Endothelial cell of umbilical vein (primary cell): Measurements from ENCODE around the gene PCDHGC3. TPM values are rescaled to one million over a fixed set of nuclear protein-coding genes. Genes with fewer than 3 reads are reported as not detected.

Experiments used
- BruUV-seq: library from RNA; stranded (reverse); fragments of 400-500 nt; replicated peaks from 2 replicates; lab custom pipeline; 2021; lab: Mats Ljungman, UMichigan
- CTCF ChIA-PET: fragments of 300-600, 350-600 bp; sonication (Branson Sonifier 250); formaldehyde crosslinking; loops from one replicate; lab custom pipeline; 2021; ENCODE audit warnings: antibody characterized with exemption, inconsistent platforms; lab: Charles Lee
- POLR2A ChIA-PET: fragments of 300-600, 350-600 bp; sonication (Branson Sonifier 250); formaldehyde crosslinking; loops from one replicate; lab custom pipeline; 2021; ENCODE audit warnings: antibody characterized with exemption, inconsistent platforms; lab: Charles Lee
- DNase-seq: peaks from one replicate; pipeline ENCODE4 v3.0.0-alpha.2; 2011; ENCODE audit warnings: low read depth, low spot score
- FAIRE-seq: peaks from 2 replicates; lab custom pipeline; 2011; peaks lifted over from hg19 to GRCh38; lab: Jason Lieb, UNC
- H2AFZ ChIP-seq: 2 replicates; pipeline ENCODE4 v1.6.0; 2012; ENCODE audit warnings: low read depth, low read length, control low read depth, inconsistent platforms
- H3K27ac ChIP-seq: 2 replicates; pipeline ENCODE4 v1.5.1; 2011; ENCODE audit warnings: low read depth, mild to moderate bottlenecking, control low read depth, low read length, moderate library complexity; ENCODE audit not compliant: insufficient read depth
- H3K27me3 ChIP-seq, 2 experiments: 2 replicates each; pipeline versions ENCODE4 v1.6.0 to v1.6.1; 2011; ENCODE audit warnings: low read length in 2 of 2, mixed read lengths in 1 of 2; ENCODE audit not compliant: control insufficient read depth in 2 of 2, insufficient read depth in 2 of 2
- H3K36me3 ChIP-seq, 2 experiments: 2 replicates in 1 of 2; 3 replicates in 1 of 2; pipeline ENCODE4 v1.5.1; 2011; ENCODE audit warnings: low read length in 2 of 2, mild to moderate bottlenecking in 1 of 2, moderate library complexity in 1 of 2; ENCODE audit not compliant: control insufficient read depth in 2 of 2, insufficient read depth in 2 of 2; ENCODE audit errors: extremely low read depth in 1 of 2
- H3K4me1 ChIP-seq: 3 replicates; pipeline ENCODE4 v1.5.1; 2011; ENCODE audit warnings: mild to moderate bottlenecking, low read length; ENCODE audit not compliant: control insufficient read depth, insufficient read depth; ENCODE audit errors: extremely low read depth
- H3K4me2 ChIP-seq: 2 replicates; pipeline ENCODE4 v1.6.1; 2011; ENCODE audit warnings: low read length, control low read depth, mixed read lengths; ENCODE audit not compliant: insufficient read depth
- H3K4me3 ChIP-seq, 3 experiments: fragments of 200-600 bp in 1 of 3; sonication (generic), shearing (Covaris generic) in 1 of 3; replicated peaks in 1 of 3; 2 replicates each; pipeline ENCODE4 v1.5.1; 2011 to 2016; ENCODE audit warnings: control low read depth in 3 of 3, low read length in 3 of 3, mild to moderate bottlenecking in 2 of 3, inconsistent platforms in 1 of 3, low read depth in 1 of 3, moderate library complexity in 1 of 3; ENCODE audit not compliant: insufficient read depth in 1 of 3
- H3K79me2 ChIP-seq: 2 replicates; pipeline ENCODE4 v1.6.0; 2012; ENCODE audit warnings: low read length, inconsistent platforms; ENCODE audit not compliant: control insufficient read depth, insufficient read depth
- H3K9ac ChIP-seq: replicated peaks from 2 replicates; pipeline ENCODE3; 2011; ENCODE audit warnings: low read length, control low read depth; ENCODE audit not compliant: insufficient read depth; ENCODE audit errors: extremely low read depth
- H3K9me1 ChIP-seq: replicated peaks from 3 replicates; pipeline ENCODE4 v1.6.0; 2011; ENCODE audit warnings: mild to moderate bottlenecking, low read length; ENCODE audit not compliant: control insufficient read depth, insufficient read depth; ENCODE audit errors: extremely low read depth
- H3K9me3 ChIP-seq: replicated peaks from 2 replicates; pipeline ENCODE4 v1.5.1; 2012; ENCODE audit warnings: low read length, inconsistent platforms; ENCODE audit not compliant: control insufficient read depth, insufficient read depth
- H4K20me1 ChIP-seq: replicated peaks from 2 replicates; pipeline ENCODE3; 2011; ENCODE audit warnings: mild to moderate bottlenecking, low read length; ENCODE audit not compliant: control insufficient read depth, insufficient read depth; ENCODE audit errors: extremely low read depth
- EZH2 ChIP-seq: IDR thresholded peaks from 2 replicates; pipeline ENCODE4 v1.6.1; 2012; ENCODE audit warnings: borderline replicate concordance, low read depth, mild to moderate bottlenecking, moderate library complexity, low read length, inconsistent platforms; ENCODE audit not compliant: severe bottlenecking
- FOS ChIP-seq: IDR thresholded peaks from 2 replicates; pipeline ENCODE4 v1.6.1; 2011; ENCODE audit warnings: mild to moderate bottlenecking, low read length, moderate library complexity, borderline replicate concordance; ENCODE audit not compliant: insufficient read depth
- GATA2 ChIP-seq: IDR thresholded peaks from 2 replicates; pipeline ENCODE4 v1.7.0; 2011; ENCODE audit warnings: low read depth, mild to moderate bottlenecking, moderate library complexity, mixed read lengths, low read length; ENCODE audit not compliant: insufficient read length, insufficient read depth
- JUN ChIP-seq: IDR thresholded peaks from 2 replicates; pipeline ENCODE4 v1.6.1; 2011; ENCODE audit warnings: borderline replicate concordance, low read depth; ENCODE audit not compliant: insufficient read length, insufficient read depth
- MYC ChIP-seq: IDR thresholded peaks from one replicate; pipeline ENCODE4 v1.6.1; 2011; ENCODE audit warnings: mild to moderate bottlenecking, low read depth, low read length
- POLR2A ChIP-seq: IDR thresholded peaks from 2 replicates; pipeline ENCODE4 v1.6.1; 2012; ENCODE audit warnings: low read depth, mild to moderate bottlenecking, control low read depth, low read length
- POLR2AphosphoS5 ChIP-seq: IDR thresholded peaks from 2 replicates; pipeline ENCODE4 v1.6.1; 2012; ENCODE audit warnings: low read depth, mild to moderate bottlenecking, control low read depth, low read length, moderate library complexity; ENCODE audit not compliant: insufficient read depth
- dilution Hi-C: fragments of 300-500 bp; cut with MboI; formaldehyde crosslinking; loops from one replicate; pipeline ENCODE4 v1.15.0; 2019; ENCODE audit warnings: low sequenced_read_pairs; ENCODE audit not compliant: extremely low pct_ligation_motif_present
- intact Hi-C: fragments of 100-400 bp; cut with micrococcal nuclease; formaldehyde crosslinking; loops from one replicate; pipeline ENCODE4 v1.10.0; 2022
- polyA plus RNA-seq, 4 experiments: library from polyadenylated mRNA; depleted of rRNA in 3 of 4; stranded (reverse) in 3 of 4; unstranded in 1 of 4; fragments of >200 nt; gene quantifications; 2 replicates each; pipeline versions ENCODE4 v1.2.1 to v1.2.3, GENCODE V29; 2011 to 2012; ENCODE audit warnings: missing spikeins in 1 of 4
- total RNA-seq: library from RNA; stranded (reverse); gene quantifications from 2 replicates; pipeline ENCODE4 v1.2.3, GENCODE V29; 2021
- TF ChIP-seq, protein P1 (sequence below), 2 donors: IDR thresholded peaks; 1 replicate in 1 of 2; 2 replicates in 1 of 2; pipeline ENCODE4 v1.5.1; 2011; ENCODE audit warnings: low read length in 2 of 2, mild to moderate bottlenecking in 2 of 2, moderate library complexity in 2 of 2, control low read depth in 1 of 2, inconsistent platforms in 1 of 2, low read depth in 1 of 2; ENCODE audit not compliant: insufficient read depth in 1 of 2; ENCODE audit errors: extremely low read depth in 1 of 2
- TF ChIP-seq, protein P2 (sequence below): IDR thresholded peaks from 2 replicates; pipeline ENCODE4 v1.6.1; 2011; ENCODE audit not compliant: insufficient read depth, insufficient read length

PCDHGC3 gene
- total and polyA plus RNA-seq, 2 donors (not counting 3 experiments of a cell fraction or from before 2014, with no cell fraction given): 9.2 to 36.1 TPM

DNA sequence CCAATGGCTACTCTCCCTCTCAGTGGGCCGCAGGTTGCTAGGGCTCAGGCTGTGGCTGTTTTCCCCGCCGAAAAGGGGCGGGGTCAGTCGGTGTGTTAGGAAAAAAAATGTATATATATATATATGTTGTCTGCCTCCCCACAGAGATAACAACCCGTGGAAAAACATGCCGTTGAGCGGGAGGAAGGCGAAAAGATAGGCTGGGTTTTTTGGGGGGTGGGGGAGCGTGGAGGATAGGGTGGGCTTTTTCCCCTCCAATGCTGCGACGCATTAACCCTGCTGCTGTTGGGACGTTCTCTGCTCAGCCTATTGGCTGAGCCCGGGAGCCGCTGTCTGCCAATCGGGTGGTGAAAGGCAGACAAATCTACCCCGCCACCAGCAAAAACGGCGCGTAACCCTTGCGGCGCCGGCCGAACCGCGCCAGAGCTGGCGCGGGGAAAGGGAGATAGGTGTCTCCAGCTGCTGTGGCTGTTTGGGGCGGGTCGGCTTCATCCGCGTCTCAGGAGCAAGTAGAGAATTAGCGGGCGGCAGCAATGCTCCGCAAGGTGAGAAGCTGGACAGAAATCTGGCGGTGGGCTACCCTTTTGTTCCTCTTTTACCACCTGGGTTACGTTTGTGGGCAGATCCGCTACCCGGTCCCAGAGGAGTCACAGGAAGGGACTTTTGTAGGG is 9.0 kb downstream of the PCDHGC3 start, which contains the start of gene PCDHGC4:
Gene PCDHGC4, plus strand, starts transcription at position 390 of the 671 bp plus-strand sequence. Its CDS starts 144 bp downstream, at position 534.
- Histone ChIP-seq H3K9me1 (no peaks in the 10 kb centered on the region), H3K36me3 (no peaks in the 10 kb centered on the region), H3K27ac (no peak within 1 kb of the TSS), H4K20me1 (no peaks in the 10 kb centered on the region), H3K79me2 (no peaks in the 10 kb centered on the region), H3K4me3 (peak within 1 kb of the TSS in 2 of 3 experiments; percentile 19 to 46), H3K9me3 (no peaks in the 10 kb centered on the region), H3K4me2 (peak within 1 kb of the TSS; percentile 78), H3K27me3 (peaks cover 5 to 17% of the 10 kb centered on the region in 2 experiments), H2AFZ (no peak within 1 kb of the TSS), H3K4me1 (peaks cover 10% of the 10 kb centered on the region), H3K9ac (no peak within 1 kb of the TSS)
- TF ChIP-seq POLR2AphosphoS5 (no peak), FOS (no peak), EZH2 (peak; percentile 65), MYC (no peak)
- ChIA-PET POLR2A (interaction anchor here (1.0 kb wide), 1 partner anchor 37 kb away, joined by 3 read pairs; no protein-coding TSS in a partner anchor), CTCF (interaction anchor here (0.7 to 4.1 kb wide), 14 partner anchors 8 to 79 kb away, joined by 3 to 25 read pairs (median 4); partner anchors contain the start of genes PCDHGA12, PCDHGB7 and PCDHGC3)
- intact Hi-C loops: loop anchor here (1.0 to 2.0 kb wide), 2 partner anchors 8 to 24 kb away; no protein-coding TSS in a partner anchor
- BruUV-seq: no TSS peak
- peak; percentile 28 for FAIRE-seq
- dilution Hi-C loops: no loop called here
- peak; percentile 60 for DNase-seq

GRCh38 chr5:141485321-141486055 is 9.7 kb downstream of the PCDHGC3 start:
- Histone ChIP-seq H3K4me2 (peak overlapping the region; percentile 78), H4K20me1 (no peaks in the 10 kb centered on the region), H3K4me1 (peaks cover 10% of the 10 kb centered on the region), H3K36me3 (no peaks in the 10 kb centered on the region), H3K4me3 (peak overlapping the region in 1 of 3 experiments; percentile 46), H2AFZ (no peak overlapping the region), H3K9ac (no peak overlapping the region), H3K79me2 (no peaks in the 10 kb centered on the region), H3K9me3 (no peaks in the 10 kb centered on the region), H3K27me3 (peaks cover 5 to 19% of the 10 kb centered on the region in 2 experiments), H3K27ac (no peak overlapping the region), H3K9me1 (no peaks in the 10 kb centered on the region)
- TF ChIP-seq FOS (no peak), POLR2A (no peak), MYC (no peak), JUN (no peak), EZH2 (no peak), GATA2 (no peak), POLR2AphosphoS5 (no peak)
- TF ChIP-seq, protein P1, sequence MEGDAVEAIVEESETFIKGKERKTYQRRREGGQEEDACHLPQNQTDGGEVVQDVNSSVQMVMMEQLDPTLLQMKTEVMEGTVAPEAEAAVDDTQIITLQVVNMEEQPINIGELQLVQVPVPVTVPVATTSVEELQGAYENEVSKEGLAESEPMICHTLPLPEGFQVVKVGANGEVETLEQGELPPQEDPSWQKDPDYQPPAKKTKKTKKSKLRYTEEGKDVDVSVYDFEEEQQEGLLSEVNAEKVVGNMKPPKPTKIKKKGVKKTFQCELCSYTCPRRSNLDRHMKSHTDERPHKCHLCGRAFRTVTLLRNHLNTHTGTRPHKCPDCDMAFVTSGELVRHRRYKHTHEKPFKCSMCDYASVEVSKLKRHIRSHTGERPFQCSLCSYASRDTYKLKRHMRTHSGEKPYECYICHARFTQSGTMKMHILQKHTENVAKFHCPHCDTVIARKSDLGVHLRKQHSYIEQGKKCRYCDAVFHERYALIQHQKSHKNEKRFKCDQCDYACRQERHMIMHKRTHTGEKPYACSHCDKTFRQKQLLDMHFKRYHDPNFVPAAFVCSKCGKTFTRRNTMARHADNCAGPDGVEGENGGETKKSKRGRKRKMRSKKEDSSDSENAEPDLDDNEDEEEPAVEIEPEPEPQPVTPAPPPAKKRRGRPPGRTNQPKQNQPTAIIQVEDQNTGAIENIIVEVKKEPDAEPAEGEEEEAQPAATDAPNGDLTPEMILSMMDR (IDR thresholded peaks at IDR 0.05; ENCODE audit: extremely low read depth in 1 of 2, insufficient read depth in 1 of 2, low read depth in 1 of 2, low read length in 2 of 2): no peak
- TF ChIP-seq, protein P2, sequence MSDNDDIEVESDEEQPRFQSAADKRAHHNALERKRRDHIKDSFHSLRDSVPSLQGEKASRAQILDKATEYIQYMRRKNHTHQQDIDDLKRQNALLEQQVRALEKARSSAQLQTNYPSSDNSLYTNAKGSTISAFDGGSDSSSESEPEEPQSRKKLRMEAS: no peak
- intact Hi-C loops: loop anchor here (1.0 to 2.0 kb wide), 2 partner anchors 9 to 23 kb away; no protein-coding TSS in a partner anchor
- BruUV-seq: no TSS peak
- DNase-seq (no peak), FAIRE-seq (no peak)
- CTCF ChIA-PET: interaction anchor here (1.1 to 4.1 kb wide), 13 partner anchors 9 to 78 kb away, joined by 3 to 25 read pairs (median 5); partner anchors contain the start of genes PCDHGA12, PCDHGB7 and PCDHGC3
- dilution Hi-C loops: no loop called here
- POLR2A ChIA-PET: no interaction called here
